GM19455 (cell line): ENCODE measurements around the gene LPGAT1.
"Not testable (repeated sequence)": the region's sequence is repeated elsewhere in the genome, so short reads cannot be mapped to it uniquely, and the experiment has no call there.

ENCODE experiments used
- ATAC-seq: cut with Tn5 transposase; IDR thresholded peaks from one replicate; pipeline ENCODE4 v1.9.1; 2021; ENCODE audit not compliant: unreplicated experiment

LPGAT1 gene, protein sequence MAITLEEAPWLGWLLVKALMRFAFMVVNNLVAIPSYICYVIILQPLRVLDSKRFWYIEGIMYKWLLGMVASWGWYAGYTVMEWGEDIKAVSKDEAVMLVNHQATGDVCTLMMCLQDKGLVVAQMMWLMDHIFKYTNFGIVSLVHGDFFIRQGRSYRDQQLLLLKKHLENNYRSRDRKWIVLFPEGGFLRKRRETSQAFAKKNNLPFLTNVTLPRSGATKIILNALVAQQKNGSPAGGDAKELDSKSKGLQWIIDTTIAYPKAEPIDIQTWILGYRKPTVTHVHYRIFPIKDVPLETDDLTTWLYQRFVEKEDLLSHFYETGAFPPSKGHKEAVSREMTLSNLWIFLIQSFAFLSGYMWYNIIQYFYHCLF

DNA sequence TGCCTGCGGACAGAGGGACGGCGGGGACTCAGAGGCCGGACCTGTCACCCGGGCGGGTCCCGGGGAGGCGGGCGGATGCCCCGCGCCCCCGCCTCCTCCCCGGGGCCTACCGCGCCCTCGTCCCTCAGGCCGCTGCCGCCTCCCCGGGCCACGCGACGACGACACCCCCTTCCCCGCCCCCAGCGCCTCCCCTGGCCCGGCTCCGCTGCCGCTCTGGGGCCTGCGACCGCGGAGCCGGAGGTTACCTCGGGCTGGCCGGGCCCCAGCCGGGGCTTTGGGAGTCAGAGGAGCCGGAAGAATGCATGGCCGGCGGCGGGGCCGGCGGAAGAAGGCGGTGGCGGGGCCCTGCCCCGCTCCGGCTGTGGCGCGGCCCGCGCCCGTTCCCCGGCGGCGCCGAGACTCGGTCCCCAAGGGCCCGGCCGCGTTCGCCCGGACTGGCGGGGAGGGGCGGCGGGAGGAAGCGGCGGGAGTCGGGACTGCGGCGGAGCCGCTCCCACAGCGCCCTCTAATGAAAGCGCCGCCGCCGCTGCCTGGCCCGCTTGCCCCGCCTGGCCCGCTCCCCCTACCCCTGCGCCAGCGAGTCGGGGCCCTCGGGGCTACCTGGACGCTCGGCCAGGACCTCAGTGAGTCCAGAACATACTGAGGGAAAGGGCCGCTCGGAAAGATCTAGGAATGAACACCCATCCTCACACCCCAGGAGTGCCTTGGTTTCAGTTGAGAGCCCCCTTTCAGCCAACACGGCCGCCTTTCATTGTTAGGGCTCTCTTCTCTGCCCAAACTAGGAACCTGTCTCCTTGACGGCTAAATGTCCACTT, at the start of gene LPGAT1:
Gene LPGAT1, minus strand, starts transcription at position 436 of the 815 bp plus-strand sequence. CDS start 1,467 bp downstream, outside the sequence.
- peak; percentile 80 for ATAC-seq

DNA sequence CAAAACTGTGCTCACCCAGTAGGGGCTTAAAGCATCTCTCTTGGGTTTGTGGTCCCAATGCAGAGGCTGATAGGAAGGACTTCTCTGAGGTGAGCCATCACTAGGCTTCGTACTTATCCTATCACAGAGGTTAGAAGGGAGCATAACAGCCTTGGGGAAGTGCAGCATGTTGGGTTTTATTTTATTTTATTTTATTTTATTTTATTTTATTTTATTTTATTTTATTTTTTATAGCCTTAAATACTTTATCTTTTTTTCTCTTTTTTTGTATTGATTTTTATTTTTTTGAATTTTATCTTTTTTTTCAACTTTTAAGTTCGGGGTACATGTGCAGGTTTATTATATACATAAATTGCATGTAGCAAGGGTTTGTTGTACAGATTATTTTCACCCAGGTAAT, 48.9 kb upstream of the LPGAT1 start:
- ATAC-seq: no peak

GRCh38 chr1:211876851-211877590, 46.5 kb upstream of the LPGAT1 start:
- ATAC-seq: no peak

DNA sequence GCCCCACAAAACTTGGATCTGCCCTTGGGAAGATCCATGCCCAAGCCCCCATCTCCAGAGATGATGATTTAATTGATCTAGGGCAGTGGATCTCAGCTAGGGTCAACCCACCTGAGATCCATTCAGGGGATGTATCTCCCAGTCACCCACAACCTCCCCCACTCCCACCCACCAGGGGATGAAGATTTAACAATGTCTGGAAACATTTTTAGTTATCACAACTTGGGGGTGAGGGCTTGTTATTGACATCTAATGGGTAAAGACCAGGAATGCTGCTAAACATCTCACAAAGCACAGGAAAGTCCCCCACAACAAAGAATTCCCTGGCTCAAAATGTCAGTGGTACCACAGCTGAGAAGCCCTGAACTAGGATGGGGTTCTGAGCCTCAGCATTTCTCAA, 45.0 kb upstream of the LPGAT1 start:
- ATAC-seq: no peak

- ATAC-seq: no peak
Observed at GRCh38 chr1:211874521-211875347, 44.2 kb upstream of the LPGAT1 start.

GRCh38 chr1:211873731-211874130, 43.2 kb upstream of the LPGAT1 start:
- ATAC-seq: not testable (repeated sequence)

- no peak for ATAC-seq
Observed at GRCh38 chr1:211870156-211870555, 39.6 kb upstream of the LPGAT1 start.

- no peak for ATAC-seq
Observed at GRCh38 chr1:211865180-211865579, 34.6 kb upstream of the LPGAT1 start.

DNA sequence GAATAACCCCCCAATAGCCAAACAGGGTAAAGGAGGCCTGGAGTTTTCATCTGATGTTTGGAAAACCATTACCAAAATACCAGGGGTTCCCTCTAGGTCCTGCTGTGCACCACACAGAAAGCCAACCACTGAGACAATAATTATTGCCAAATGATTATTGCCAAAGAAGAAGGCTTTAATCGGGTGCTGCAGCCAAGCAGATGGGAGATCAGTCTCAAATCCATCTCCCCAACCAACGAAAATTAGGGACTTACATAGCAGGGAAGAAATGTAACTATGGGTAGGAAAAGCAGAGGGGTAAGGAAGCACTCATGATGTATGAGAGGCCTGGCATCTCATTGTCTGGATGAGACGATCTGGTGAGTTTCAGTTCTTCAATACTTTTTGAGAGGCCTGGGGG, 28.8 kb upstream of the LPGAT1 start:
- no peak for ATAC-seq

- ATAC-seq: no peak
Observed at GRCh38 chr1:211851174-211851573, 20.6 kb upstream of the LPGAT1 start.

- no peak for ATAC-seq
Observed at GRCh38 chr1:211843507-211844298, 13.1 kb upstream of the LPGAT1 start.

DNA sequence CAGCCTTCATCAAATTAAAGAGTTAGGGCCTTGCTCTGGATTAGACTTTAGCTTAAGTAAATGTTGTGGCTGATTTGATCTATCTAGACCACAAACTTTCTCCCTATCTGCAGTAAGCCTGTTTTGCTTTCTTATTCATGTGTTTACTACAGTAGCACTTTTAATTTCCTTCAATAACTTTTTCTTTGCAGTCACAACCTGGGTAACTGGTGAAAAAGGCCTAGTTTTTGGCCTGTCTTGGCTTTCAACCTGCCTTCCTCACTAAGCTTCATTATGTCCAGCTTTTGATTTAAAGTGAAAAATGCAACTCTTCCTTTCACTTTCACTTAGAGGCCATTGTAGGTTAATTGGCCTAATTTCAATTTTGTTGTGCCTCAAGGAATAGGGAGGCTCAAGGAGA, 12.5 kb upstream of the LPGAT1 start:
- ATAC-seq: no peak

DNA sequence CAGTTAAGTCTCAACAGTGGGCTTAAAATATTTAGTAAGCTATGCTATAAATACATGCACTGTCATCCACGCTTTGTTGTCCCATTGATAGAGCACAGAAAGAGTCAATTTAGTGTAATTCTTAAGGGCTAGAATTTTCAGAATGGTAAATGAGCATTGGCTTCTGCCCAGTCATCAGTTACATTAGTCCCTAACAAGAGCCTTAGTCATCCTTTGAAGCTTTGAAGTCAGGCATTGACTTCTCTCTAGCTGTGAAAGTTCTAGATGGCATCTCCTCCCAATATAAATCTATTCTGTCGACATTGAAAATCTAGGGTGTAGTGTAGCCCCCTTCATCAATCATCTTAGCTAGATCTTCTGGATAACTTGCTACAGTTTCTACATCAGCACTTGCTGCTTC, 12.0 kb upstream of the LPGAT1 start:
- no peak for ATAC-seq

DNA sequence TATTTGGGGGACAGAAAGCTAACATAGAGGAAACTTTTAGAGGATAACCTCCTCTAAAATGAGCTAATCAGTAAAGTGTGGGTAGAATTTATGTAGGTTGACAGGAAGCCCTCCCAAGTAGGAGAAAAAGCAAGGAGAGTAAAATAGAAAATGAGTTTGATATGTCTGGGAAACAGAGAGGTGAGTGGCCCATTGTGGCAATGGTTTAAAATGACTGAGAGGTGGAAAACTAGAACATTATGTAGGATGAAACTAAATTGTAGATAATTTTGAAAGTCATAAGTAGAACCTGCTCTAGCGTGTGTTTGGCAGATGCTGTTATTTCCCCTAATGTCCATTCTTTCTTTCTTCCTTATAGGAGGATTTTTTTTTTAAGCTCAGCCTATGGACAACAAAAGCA, 8.5 kb upstream of the LPGAT1 start:
- ATAC-seq: no peak

GRCh38 chr1:211833174-211833820, 2.7 kb upstream of the LPGAT1 start:
- ATAC-seq: no peak

DNA sequence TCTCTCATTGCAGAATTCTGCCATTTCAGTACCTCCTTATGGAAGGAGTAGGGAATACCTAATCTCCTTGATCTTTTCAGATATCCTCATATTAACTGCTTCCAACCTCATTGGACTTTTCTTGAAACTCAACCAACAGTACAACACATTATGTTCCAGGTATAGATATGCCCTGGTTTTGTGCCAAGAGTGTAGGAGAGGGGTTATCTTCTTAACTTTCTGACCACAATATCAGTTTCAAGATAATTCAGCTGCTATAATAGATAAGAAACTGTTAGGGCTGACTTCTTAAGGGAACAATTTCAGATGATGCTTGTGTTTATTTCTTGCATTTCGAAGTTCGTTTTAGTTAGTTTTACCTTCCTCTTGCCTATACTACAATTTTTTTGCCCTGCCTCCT, 2.1 kb upstream of the LPGAT1 start:
- no peak for ATAC-seq

DNA sequence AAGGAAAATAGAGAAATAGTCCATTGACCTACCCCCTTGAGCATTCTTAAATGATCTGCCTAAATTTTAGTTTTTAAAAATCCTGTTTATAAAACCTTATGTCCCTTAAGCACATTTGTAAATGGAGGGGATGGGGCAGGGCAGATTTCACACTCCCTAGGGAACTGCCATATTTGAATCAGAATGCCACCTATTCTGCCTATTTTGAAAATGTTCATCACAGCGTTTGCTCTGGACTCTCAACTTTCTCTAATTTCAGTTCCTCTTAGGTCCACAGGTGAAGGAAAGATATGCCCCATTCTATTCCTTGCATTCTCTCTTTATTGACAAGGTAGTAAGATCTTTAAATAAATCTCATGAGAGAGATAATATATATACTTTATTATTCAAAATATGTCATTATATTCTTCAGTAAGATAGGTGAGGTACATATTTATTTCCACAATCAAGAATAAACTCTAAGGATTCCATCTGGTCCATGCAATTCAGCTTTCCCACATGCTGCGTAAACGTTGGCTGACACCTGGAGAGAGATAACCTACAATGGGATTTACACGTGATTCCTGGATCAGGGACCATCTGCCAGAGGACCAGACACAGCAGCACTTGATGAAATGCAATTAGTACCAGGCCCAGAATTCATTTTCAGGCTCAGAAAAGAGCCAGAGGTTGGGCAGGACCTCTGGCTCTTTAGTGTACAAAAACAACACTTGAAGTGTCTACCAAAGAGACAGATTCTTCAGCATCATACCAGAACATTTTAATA, 1.2 kb upstream of the LPGAT1 start:
- ATAC-seq: no peak

GRCh38 chr1:211830055-211830327, 572 bp downstream of the LPGAT1 start:
- peak; percentile 21 for ATAC-seq
